ENCODE results near the gene GPANK1. TPM values are rescaled to one million over a fixed set of nuclear protein-coding genes. Genes with fewer than 3 reads are reported as not detected.

Gene GPANK1
- total and polyA plus RNA-seq, 9 of the 15 experiments (the other 6 are each of a cell fraction or from before 2014, with no cell fraction given) = 32.2 to 111 (median 46.3) TPM

DNA sequence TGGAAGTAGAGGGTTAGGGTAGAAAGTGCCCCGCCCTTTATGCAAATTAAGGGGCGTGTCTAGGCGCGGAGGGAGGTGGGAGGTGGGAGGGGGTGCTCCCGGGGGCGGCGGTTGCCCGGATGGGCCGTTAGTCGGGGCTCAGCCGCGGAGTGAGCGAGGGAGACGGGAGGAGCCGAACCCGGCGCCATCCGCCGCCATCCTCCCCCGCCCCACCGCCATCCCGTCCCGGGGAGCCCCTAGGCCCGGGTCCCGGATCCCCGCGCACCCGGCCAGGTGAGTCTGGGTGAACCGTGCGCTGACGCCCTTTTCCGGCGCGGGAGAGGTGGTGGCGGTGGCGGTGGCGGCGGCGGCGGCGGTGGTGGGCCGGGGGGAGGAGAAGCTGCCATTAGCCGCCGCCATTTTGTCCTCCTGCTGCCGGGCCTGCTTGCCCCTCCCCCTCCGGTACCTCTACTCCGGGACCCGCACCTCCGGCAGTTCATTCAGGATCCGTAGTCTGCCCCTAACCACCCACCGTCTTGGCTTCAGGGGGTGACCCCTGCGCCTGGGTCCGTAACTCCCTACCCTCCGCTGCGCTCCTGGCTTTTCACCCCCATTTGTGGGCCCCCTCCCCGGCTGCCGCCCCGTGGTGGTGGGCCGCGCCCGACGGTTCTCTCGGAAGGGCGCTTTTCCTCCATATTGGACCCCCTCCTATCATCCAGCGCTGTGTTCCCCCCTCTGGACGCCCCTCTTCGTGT is 44.0 kb downstream of the GPANK1 start, which contains the start of gene PRRC2A (continued):
- TF ChIP-seq ZNF165 (CRISPR knock-in tag; IDR thresholded peaks at IDR 0.05; ENCODE audit: borderline replicate concordance) (no peak), HCFC1 (IDR thresholded peaks at IDR 0.05; ENCODE audit: low read depth, low read length) (no peak; the same call in 1 of the 2 replicates), EWSR1 (IDR thresholded peaks at IDR 0.05; ENCODE audit: borderline replicate concordance, low read depth, partially characterized antibody) (no peak), BRD9 (IDR thresholded peaks at IDR 0.05; ENCODE audit: low read depth, partially characterized antibody) (peak; percentile 92), HNRNPL (IDR thresholded peaks at IDR 0.05; ENCODE audit: low read depth, low read length) (no peak), NEUROD1 (IDR thresholded peaks at IDR 0.05; ENCODE audit: borderline replicate concordance, low read depth, low read length, partially characterized antibody) (no peak), ZNF444 (CRISPR knock-in tag; IDR thresholded peaks at IDR 0.05) (no peak), RFX7 (CRISPR knock-in tag; IDR thresholded peaks at IDR 0.05) (no peak), ATF1 (CRISPR knock-in tag; IDR thresholded peaks at IDR 0.05) (no peak), ATF1 (tag; IDR thresholded peaks at IDR 0.05) (no peak), RBM22 (IDR thresholded peaks at IDR 0.05; ENCODE audit: low read depth, low read length, poor library complexity, severe bottlenecking) (peak; percentile 83), MED1 (CRISPR knock-in tag; IDR thresholded peaks at IDR 0.05; ENCODE audit: borderline replicate concordance) (no peak), NUFIP1 (IDR thresholded peaks at IDR 0.05; ENCODE audit: partially characterized antibody) (no peak), SMAD1 (IDR thresholded peaks at IDR 0.05; ENCODE audit: low read depth, low read length, partially characterized antibody) (peak; percentile 47), SPI1 (IDR thresholded peaks at IDR 0.05; ENCODE audit: borderline replicate concordance, low read depth, low read length) (no peak), HMG20A (CRISPR knock-in tag; conservative IDR thresholded peaks at IDR 0.05) (no peak)
- TF ChIP-seq, protein P1, sequence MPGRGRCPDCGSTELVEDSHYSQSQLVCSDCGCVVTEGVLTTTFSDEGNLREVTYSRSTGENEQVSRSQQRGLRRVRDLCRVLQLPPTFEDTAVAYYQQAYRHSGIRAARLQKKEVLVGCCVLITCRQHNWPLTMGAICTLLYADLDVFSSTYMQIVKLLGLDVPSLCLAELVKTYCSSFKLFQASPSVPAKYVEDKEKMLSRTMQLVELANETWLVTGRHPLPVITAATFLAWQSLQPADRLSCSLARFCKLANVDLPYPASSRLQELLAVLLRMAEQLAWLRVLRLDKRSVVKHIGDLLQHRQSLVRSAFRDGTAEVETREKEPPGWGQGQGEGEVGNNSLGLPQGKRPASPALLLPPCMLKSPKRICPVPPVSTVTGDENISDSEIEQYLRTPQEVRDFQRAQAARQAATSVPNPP (IDR thresholded peaks at IDR 0.05; ENCODE audit: borderline replicate concordance, insufficient read depth, insufficient read length) = no peak
